Measurements from ENCODE around the gene LRCH3.

- no peak for TF ChIP-seq CTCF (IDR thresholded peaks at IDR 0.05)
- no peak for TF ChIP-seq POLR2AphosphoS5 (IDR thresholded peaks at IDR 0.05)
- no peak for TF ChIP-seq POLR2A (IDR thresholded peaks at IDR 0.05)
Observed at GRCh38 chr3:197846491-197846890, 55.4 kb downstream of the LRCH3 start.
